ENCODE measurements around the gene MESP2. TPM values are rescaled to one million over a fixed set of nuclear protein-coding genes. Genes with fewer than 3 reads are reported as not detected.

MESP2 gene
- total and polyA plus RNA-seq, 9 of the 15 experiments (the other 6 are each of a cell fraction or from before 2014, with no cell fraction given), result 0.08 to 0.82 (median 0.37) TPM

- peak; percentile 18; the same call in 1 of the 2 replicates for TF ChIP-seq NFE2 (IDR thresholded peaks at IDR 0.05; ENCODE audit: low read depth)
- no peak for TF ChIP-seq FOXJ2 (tag; IDR thresholded peaks at IDR 0.05)
Observed at GRCh38 chr15:89780601-89781000, 4.5 kb downstream of the MESP2 start (continued).

- intact Hi-C loops (cut with micrococcal nuclease), result no loop called here
- Histone ChIP-seq H2AFZ (ENCODE audit: low read depth, low read length) (peak overlapping the region; percentile 57), H3K9me1 (ENCODE audit: control insufficient read depth, insufficient read depth, low read length) (no peaks in the 10 kb centered on the region), H3K4me3 (no peak overlapping the region), H3K27ac (ENCODE audit: extremely low read depth, low read depth, low read length) (peak overlapping the region; percentile 10; the same call in 1 of the 3 replicates), H4K20me1 (replicated peaks; ENCODE audit: control insufficient read depth, insufficient read depth, low read length) (no peaks in the 10 kb centered on the region), H3K4me2 (ENCODE audit: insufficient read depth, low read length) (no peak overlapping the region; the same call in 1 of the 2 replicates), H3K9ac (ENCODE audit: insufficient read depth in 1 of 2, low read depth in 2 of 2, low read length in 2 of 2) (peak overlapping the region in 1 of 2 experiments; percentile 47; a peak in 2 of 4 replicates), H3K9me3 (replicated peaks; ENCODE audit: control insufficient read depth, insufficient read depth, low read depth, low read length) (no peaks in the 10 kb centered on the region), H3K36me3 (ENCODE audit: control insufficient read depth, insufficient read depth, low read length) (no peaks in the 10 kb centered on the region), H3K27me3 (ENCODE audit: control insufficient read depth in 2 of 2, insufficient read depth in 2 of 2, low read length in 2 of 2) (no peaks in the 10 kb centered on the region), H3K79me2 (ENCODE audit: control insufficient read depth, insufficient read depth, low read length) (no peaks in the 10 kb centered on the region), H3K4me1 (replicated peaks in 1 of 2; ENCODE audit: control insufficient read depth in 2 of 2, insufficient read depth in 2 of 2, low read length in 2 of 2) (peaks cover 37 to 53% of the 10 kb centered on the region in 2 experiments)
- in situ Hi-C loops (cut with MboI), result loop anchor here (10.0 kb wide), 1 partner anchor 454 kb away; the partner anchor contains the start of genes CIB1 and GDPGP1
- no peak for TF ChIP-seq ZNF431 (CRISPR knock-in tag; IDR thresholded peaks at IDR 0.05)
- TF ChIP-seq ZC3H8 (IDR thresholded peaks at IDR 0.05), result no peak
- TF ChIP-seq ZNF785 (CRISPR knock-in tag; IDR thresholded peaks at IDR 0.05), result no peak
- TF ChIP-seq LEF1 (IDR thresholded peaks at IDR 0.05), result no peak
- no peak for TF ChIP-seq ZNF24 (IDR thresholded peaks at IDR 0.05)
- no peak for TF ChIP-seq ZNF146 (CRISPR knock-in tag; IDR thresholded peaks at IDR 0.05; ENCODE audit: unreplicated experiment)
- TF ChIP-seq THRAP3 (IDR thresholded peaks at IDR 0.05; ENCODE audit: borderline replicate concordance), result no peak
- no peak for TF ChIP-seq POLR2AphosphoS2 (IDR thresholded peaks at IDR 0.05; ENCODE audit: low read length)
- TF ChIP-seq SPI1 (IDR thresholded peaks at IDR 0.05; ENCODE audit: borderline replicate concordance, low read depth, low read length), result no peak
- TF ChIP-seq SMAD2 (IDR thresholded peaks at IDR 0.05; ENCODE audit: low read depth, low read length), result no peak
- no peak for TF ChIP-seq MCM2 (IDR thresholded peaks at IDR 0.05; ENCODE audit: low read depth)
- TF ChIP-seq CHD1 (IDR thresholded peaks at IDR 0.05; ENCODE audit: low read length), result no peak
- no peak for TF ChIP-seq MIER1 (IDR thresholded peaks at IDR 0.05; ENCODE audit: low read depth)
- no peak for TF ChIP-seq KLF13 (tag; IDR thresholded peaks at IDR 0.05; ENCODE audit: borderline replicate concordance, low read depth)
- TF ChIP-seq ZFPM2 (CRISPR knock-in tag; IDR thresholded peaks at IDR 0.05), result no peak
- no peak for TF ChIP-seq SMARCA4 (IDR thresholded peaks at IDR 0.05)
- TF ChIP-seq CCNT2 (IDR thresholded peaks at IDR 0.05; ENCODE audit: borderline replicate concordance, extremely low read depth, insufficient read length, low read depth, low read length), result no peak
- POLR2A ChIA-PET, result interaction anchor here (0.8 to 1.3 kb wide), 5 partner anchors 14 to 78 kb away, joined by 3 to 5 read pairs (median 4); partner anchors contain the start of gene ANPEP
- FAIRE-seq, result no peak
- CTCF ChIA-PET (ENCODE audit: low intra/inter-chr PET ratio), result no interaction called here
- no peak for ATAC-seq
- no TSS peak for BruUV-seq (replicated peaks)
- 62% methylated on average over 2 of the region's 6 CpGs for WGBS (ENCODE audit: insufficient coverage, low coverage, missing lambda C conversion rate)
- DNase-seq (ENCODE audit: extremely low read depth in 1 of 4, low spot score in 3 of 4), result no peak
Observed at GRCh38 chr15:89781055-89781454, 4.9 kb downstream of the MESP2 start.
